Parathyroid adenoma (tissue), 2 donors: ENCODE measurements around the gene LGALS3BP.

ENCODE experiments used
- H2AFZ ChIP-seq: fragments of 300-600 bp; sonication (generic); one replicate; pipeline ENCODE4 v1.7.0; 2017; ENCODE audit warnings: antibody characterized with exemption, mild to moderate bottlenecking
- H3K27ac ChIP-seq: fragments of 300-600 bp; sonication (generic); one replicate; pipeline ENCODE4 v1.7.0; 2017
- H3K27me3 ChIP-seq: fragments of 300-600 bp; sonication (generic); one replicate; pipeline ENCODE4 v1.7.0; 2017; ENCODE audit warnings: low read length; ENCODE audit not compliant: control insufficient read depth, insufficient read depth
- H3K36me3 ChIP-seq: fragments of 300-600 bp; sonication (generic); one replicate; pipeline ENCODE4 v1.7.0; 2017; ENCODE audit warnings: low read length; ENCODE audit not compliant: control insufficient read depth, insufficient read depth
- H3K4me1 ChIP-seq: fragments of 300-600 bp; sonication (generic); one replicate; pipeline ENCODE4 v1.7.0; 2017; ENCODE audit warnings: control low read depth
- H3K4me2 ChIP-seq: fragments of 300-600 bp; sonication (generic); one replicate; pipeline ENCODE4 v1.7.0; 2017; ENCODE audit warnings: low read length
- H3K4me3 ChIP-seq: fragments of 300-600 bp; sonication (generic); one replicate; pipeline ENCODE4 v1.7.0; 2017; ENCODE audit warnings: low read depth, low read length
- H3K79me2 ChIP-seq: fragments of 300-600 bp; sonication (generic); one replicate; pipeline ENCODE4 v1.7.0; 2017; ENCODE audit warnings: control low read depth
- H3K9ac ChIP-seq: fragments of 300-600 bp; sonication (generic); one replicate; pipeline ENCODE4 v1.7.0; 2017; ENCODE audit warnings: mild to moderate bottlenecking
- H3K9me3 ChIP-seq: fragments of 300-600 bp; sonication (generic); one replicate; pipeline ENCODE4 v1.7.0; 2017; ENCODE audit warnings: low read length; ENCODE audit not compliant: control insufficient read depth
- CTCF ChIP-seq: fragments of 300-600 bp; sonication (generic); IDR thresholded peaks from one replicate; pipeline ENCODE4 v1.7.0; 2017; ENCODE audit warnings: antibody characterized with exemption, mild to moderate bottlenecking
- donor health status: primary hyperparathyroidism.

Gene LGALS3BP

GRCh38 chr17:78934681-78935418 lies 44.9 kb downstream of the LGALS3BP start:
- no peaks in the 10 kb centered on the region for H3K9me3 ChIP-seq
- H3K4me3 ChIP-seq = no peak overlapping the region
- H2AFZ ChIP-seq = peak overlapping the region; percentile 76
- peak overlapping the region; percentile 9 for H3K4me2 ChIP-seq
- H3K27me3 ChIP-seq = no peaks in the 10 kb centered on the region
- peak overlapping the region; percentile 72 for H3K27ac ChIP-seq
- H3K36me3 ChIP-seq = no peaks in the 10 kb centered on the region
- no peak for TF ChIP-seq CTCF
- no peak overlapping the region for H3K9ac ChIP-seq
- peaks cover 18% of the 10 kb centered on the region for H3K4me1 ChIP-seq
- no peaks in the 10 kb centered on the region for H3K79me2 ChIP-seq

DNA sequence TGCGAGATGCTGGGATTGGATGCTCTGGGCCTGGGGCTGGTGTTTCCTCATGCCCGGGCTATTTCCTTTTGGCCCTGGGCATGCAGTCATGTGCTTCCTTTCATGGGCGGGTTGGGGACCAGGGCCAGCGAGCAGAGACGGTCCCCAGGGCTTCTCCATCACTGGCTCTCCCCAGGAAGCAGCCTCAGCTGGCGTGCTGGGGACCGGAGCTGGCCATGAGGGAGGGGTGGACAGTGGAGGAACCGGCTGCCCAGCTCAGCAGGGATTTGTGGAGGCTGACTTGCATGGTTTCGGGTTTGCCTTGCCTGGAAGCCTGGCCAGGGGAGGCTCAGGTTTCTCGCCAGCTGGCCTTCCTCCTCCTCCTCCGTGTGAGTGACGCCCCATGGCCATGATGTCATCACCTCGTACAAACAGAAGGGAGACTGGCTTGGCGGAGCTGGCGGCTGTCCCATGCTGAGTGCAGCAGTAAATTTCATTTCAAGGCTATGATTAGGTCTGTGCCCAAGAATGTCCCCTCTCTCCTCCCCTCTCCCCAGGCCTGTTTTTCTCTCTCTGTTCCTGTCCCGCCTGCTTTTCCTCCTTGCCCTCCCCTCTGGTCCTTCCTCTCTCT lies 45.7 kb downstream of the LGALS3BP start:
- peaks cover 10% of the 10 kb centered on the region for H3K4me1 ChIP-seq
- no peak overlapping the region for H3K9ac ChIP-seq
- no peaks in the 10 kb centered on the region for H3K36me3 ChIP-seq
- H3K4me3 ChIP-seq = no peak overlapping the region
- H2AFZ ChIP-seq = peak overlapping the region; percentile 76
- H3K27ac ChIP-seq = peak overlapping the region; percentile 72
- peak overlapping the region; percentile 9 for H3K4me2 ChIP-seq
- no peaks in the 10 kb centered on the region for H3K27me3 ChIP-seq
- no peak for TF ChIP-seq CTCF
- no peaks in the 10 kb centered on the region for H3K9me3 ChIP-seq
- no peaks in the 10 kb centered on the region for H3K79me2 ChIP-seq

GRCh38 chr17:78933025-78933958 lies 46.4 kb downstream of the LGALS3BP start:
- Histone ChIP-seq H3K27ac (peak overlapping the region; percentile 72), H3K4me3 (no peak overlapping the region), H3K27me3 (no peaks in the 10 kb centered on the region), H3K36me3 (no peaks in the 10 kb centered on the region), H3K9me3 (no peaks in the 10 kb centered on the region), H3K9ac (no peak overlapping the region), H3K4me2 (peak overlapping the region; percentile 9), H3K4me1 (peaks cover 9% of the 10 kb centered on the region), H3K79me2 (no peaks in the 10 kb centered on the region), H2AFZ (peak overlapping the region; percentile 76)
- TF ChIP-seq CTCF = no peak

GRCh38 chr17:78929908-78930775 lies 49.6 kb downstream of the LGALS3BP start:
- no peak overlapping the region for H3K9ac ChIP-seq
- no peak overlapping the region for H3K4me3 ChIP-seq
- no peak overlapping the region for H2AFZ ChIP-seq
- no peak for TF ChIP-seq CTCF
- H3K36me3 ChIP-seq = no peaks in the 10 kb centered on the region
- H3K4me1 ChIP-seq = peaks cover 9% of the 10 kb centered on the region
- H3K4me2 ChIP-seq = no peak overlapping the region
- no peak overlapping the region for H3K27ac ChIP-seq
- no peaks in the 10 kb centered on the region for H3K79me2 ChIP-seq
- no peaks in the 10 kb centered on the region for H3K27me3 ChIP-seq
- no peaks in the 10 kb centered on the region for H3K9me3 ChIP-seq
